Left lobe of liver (tissue), 2 donors: ENCODE results near the gene PHF13. TPM values are rescaled to one million over a fixed set of nuclear protein-coding genes. Genes with fewer than 3 reads are reported as not detected.
A peak's percentile ranks its signal among the peaks of the same experiment; 100 is the strongest.

ENCODE experiments used
- ATAC-seq: fragments of 200-7000 bp; cut with Tn5 transposase; one replicate; pipeline ENCODE4 v1.9.1; 2020; ENCODE audit warnings: mild to moderate bottlenecking, moderate library complexity
- DNase-seq: peaks from one replicate; pipeline ENCODE4 v3.0.0-alpha.2; 2020; ENCODE audit warnings: low spot score
- total RNA-seq: library from RNA; stranded (reverse); gene quantifications from one replicate; pipeline ENCODE4 v1.2.1, GENCODE V29; 2021
- donor health status: DM: no; HTN: no; CAD: no; lungs with moderate emphysema.
- donor health status: DM: no; HTN: yes; CAD: no.

PHF13 gene
- total RNA-seq, 1 donor from 2014 or later, result 5.5 TPM

DNA sequence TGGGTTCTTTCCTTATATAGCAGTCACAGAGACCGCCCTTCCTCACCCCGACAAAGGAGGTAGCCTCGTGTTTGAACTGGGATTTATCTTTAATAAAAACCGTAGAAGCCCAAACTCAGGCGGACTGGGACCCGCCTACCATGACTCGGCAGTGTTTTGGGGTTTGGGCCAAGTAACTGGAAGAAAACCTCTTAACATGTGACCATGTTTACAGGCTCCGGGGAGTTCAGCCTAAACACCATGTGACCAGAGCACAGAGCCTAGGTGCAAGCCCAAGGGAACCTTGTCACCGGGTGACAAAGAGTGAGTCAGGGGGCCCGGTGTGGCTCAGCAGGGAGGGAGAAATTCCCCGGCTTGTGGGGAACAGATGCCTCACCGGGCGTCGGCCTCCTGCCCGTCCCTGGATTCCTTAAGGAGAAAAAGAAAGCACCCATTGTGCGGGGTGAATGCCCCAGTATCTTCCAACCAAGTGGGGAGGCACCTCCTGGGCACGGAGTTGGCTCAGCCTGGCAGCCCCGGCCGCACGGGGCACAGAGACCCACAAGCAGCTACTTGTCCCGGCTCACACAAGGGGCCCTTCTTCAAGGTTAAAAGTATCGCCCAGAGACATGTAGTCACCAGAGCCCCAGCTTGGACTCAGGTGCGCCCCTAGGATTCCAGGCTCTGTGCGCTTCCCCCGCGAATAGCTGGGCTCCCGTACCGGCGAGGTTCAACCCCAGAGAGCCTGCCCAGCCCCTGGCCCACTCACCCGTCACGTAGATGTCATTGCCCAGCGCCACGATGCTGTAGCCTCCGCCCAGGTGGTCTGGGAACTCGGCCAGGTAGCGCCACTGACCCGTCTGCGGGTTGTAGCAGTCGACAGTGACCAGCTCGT lies 12.2 kb upstream of the PHF13 start:
- DNase-seq, result peak; percentile 91
- ATAC-seq, result peak; percentile 54

DNA sequence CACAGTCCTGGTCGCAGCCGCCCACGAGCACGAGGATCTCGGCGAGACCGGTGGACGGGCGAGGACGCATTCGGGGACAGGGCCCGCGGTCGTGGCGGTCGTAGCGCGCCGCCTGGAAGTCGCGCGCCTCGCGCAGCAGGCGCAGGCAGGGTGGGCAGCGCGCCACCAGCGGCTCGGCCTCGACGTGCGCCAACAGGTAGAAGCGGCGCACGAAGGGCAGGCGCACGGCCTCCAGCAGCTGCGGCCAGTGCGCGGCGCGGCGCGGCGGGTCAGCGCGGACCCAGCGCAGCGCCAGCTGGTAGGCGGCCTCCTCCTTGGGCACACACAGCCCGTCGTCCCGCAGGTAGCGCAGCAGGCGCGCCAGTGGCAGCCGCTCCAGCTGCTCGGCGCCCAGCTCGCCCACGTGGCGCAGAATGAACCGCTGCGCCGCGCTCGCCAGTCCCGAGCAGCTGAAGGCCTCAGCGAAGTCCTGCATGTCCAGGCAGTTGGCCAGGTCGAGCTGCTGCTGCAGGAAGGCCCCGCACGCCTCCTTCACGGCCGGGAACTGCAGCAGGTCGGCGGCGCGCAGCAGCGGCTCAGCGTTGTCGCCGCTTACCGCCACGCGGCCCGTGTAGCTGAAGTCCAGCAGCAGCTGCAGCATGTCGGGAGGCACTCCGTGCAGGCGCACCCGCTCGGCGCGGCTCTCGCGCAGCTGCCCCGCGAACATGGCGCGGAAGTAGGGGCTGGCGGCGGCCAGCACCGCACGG lies 11.4 kb upstream of the PHF13 start:
- ATAC-seq (peak; percentile 47), DNase-seq (peak; percentile 82)

DNA sequence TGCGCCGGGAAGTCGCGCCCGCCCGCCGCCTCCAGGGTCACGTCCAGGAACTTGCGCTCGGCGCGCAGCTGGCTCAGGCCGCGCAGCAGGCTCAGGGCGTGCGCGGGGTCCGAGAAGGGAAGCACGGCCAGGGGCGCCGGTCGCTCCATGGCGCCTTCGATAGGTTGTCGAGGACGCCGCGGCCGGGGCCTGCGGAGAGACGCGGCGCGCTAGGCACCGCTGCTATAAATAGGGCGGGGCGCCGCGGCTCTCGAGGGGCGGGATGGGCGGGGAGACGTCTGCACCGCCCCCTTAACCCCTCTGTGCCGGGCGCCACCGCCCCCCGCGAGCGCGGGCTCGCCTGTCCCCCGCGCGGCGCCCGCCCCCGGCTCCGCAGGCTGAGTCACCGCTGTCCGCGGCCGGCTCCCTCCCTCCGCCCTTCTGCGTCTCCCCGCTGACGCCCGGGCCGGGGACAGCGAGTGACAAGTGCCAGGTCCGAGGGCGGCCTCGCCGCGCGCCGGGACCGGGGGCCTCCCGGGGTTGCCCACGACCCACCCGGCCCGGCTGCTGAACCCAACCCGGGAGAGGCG lies 10.8 kb upstream of the PHF13 start, which contains the start of gene KLHL21:
Gene KLHL21, minus strand, starts transcription at position 201 of the 569 bp plus-strand sequence. Its CDS starts 52 bp downstream, at position 149.
- peak; percentile 73 for ATAC-seq
- DNase-seq, result peak; percentile 87

DNA sequence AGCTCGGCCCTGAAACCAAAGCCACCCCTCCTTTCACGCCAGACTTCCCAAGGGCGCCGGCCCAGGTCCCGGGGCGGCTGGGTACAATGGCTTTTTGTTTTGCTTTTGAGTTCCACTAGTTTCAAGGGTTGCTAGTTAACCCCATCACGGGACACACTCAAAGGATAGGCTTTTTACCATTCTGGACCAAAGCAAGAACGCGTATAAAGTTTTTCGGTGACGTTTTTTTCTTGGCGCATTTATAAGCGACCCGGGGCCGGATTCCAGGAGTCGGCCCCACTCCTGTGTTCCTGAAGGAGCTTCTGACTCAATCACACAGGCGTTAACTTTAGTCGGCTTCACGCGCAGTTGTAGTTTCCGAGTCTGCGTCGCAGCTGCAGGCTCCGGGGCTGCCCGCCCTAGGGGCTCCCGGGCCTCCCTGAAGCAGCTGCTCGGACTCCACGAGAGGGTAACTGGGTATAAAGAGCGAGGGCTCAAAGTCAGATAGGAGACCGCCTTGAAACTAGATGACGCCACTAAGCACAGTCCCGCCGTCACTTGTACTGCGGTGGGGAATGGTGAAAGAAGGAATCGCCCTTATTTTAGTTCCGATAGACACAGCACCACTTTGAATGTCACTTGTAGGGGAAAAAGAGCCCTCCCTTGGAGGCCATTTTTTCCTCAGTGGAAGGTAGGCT lies 10.2 kb upstream of the PHF13 start:
- DNase-seq, result peak; percentile 59
- ATAC-seq, result peak; percentile 18

DNA sequence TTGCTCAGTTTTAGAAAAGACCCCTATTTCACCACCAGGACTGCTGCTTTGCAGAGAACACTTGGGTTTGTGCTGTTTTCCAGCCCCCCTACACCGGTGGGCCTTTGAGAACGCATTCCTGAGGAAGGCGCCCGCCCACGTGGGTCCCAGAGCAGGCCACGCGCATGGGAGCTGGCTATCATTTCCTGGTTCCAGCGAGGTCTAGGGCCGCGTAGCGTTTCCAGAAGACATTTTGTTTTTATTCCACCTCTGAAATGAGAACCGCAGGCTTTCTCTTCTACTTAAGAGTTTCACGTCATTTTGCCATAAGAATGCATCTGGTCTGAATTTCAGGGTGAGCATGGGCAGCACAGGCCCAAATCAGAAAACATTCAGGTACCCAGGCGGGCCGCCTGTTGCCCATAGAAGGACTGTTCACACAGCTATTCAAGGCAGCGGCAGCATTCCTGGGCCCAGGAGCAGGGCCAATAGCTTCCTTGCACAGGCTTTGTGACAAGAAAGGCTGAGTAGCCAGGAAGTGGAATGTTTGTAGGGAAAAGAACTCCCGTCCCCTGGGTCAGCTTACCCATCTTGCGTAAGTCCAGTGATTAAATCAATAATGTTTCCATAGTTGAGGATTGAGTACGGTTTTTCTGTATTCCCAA lies 9.5 kb upstream of the PHF13 start:
- peak; percentile 32 for ATAC-seq
- DNase-seq, result peak; percentile 88

DNA sequence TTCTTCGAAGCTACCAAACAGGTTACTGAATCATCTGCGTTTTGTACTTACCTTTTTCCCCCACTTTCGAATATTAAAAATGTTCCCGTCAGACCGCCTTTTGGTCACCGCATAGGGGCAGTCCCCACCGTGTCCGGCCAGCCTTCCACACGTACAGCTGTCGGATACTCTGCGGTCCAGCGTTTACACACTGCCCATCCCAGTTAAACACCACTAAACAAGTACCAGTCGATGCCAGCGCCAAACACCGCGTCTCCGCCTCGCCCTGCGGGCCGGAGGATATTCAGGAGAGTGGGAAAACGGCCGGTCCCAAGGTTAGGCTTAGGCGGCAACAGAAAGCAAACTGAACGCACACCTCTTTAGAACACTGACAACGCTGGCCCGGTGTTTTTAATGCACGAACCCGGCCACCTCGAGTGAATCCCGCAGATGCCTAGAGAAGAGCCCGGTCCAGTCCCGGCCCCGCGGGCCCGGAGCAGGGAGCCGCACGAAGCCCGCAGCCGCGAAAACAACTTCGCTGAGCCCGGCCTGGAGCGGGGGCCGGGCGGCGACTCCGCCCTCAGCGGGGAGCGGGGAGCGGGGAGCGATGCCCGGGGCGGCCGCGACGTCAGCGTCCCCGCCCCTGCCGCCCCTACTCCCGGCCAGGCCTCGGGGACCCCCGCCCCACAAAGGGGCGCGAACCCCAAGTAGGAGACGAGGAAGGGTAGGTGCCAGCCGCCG lies 730 bp upstream of the PHF13 start:
- ATAC-seq (peak; percentile 66), DNase-seq (peak; percentile 66)

DNA sequence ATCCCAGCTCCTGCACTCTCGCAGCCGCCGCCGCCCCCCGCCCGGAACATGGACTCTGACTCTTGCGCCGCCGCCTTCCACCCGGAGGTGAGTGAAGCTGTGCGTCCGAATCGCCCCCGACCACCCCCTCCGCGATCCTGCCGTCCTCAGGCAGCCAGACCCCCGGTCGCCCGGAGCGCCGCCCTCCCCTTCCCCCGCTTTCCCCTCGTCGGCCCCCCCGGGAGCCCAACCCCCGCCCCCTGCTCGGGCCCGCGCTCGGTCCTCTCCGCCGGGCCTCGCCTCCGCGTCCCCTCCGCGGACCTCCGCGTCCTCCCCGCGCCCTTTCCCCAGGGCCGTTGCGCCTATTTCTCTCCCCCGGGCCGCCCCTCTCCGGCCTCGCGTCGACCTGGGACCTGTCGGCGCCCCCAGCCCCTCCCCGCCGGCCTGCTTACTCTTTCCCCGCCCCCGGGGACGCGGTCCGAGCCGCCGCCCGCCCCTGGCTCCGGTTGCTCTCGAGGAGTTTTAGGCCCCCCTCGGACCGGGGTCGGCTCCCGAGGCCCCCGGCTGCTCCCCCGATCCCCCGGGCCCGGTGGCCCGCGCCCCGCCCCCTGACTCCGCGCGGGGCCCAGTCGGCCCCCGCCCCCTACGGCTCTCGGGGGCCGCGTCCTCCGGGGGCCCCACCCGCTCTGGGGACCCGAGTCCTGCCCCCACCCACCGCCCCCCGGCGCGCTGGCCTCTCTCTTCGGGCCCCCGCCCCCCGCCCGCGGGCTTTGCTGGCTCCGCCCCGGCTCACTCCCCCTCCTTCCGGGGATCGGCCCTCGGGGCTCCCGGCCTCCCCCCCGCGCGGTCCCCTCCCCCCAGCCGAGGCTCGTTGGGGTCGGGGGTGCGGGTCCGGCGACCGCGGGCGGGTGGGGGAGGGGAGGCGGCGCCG lies 743 bp downstream of the PHF13 start:
- ATAC-seq (peak; percentile 8), DNase-seq (peak; percentile 69)

DNA sequence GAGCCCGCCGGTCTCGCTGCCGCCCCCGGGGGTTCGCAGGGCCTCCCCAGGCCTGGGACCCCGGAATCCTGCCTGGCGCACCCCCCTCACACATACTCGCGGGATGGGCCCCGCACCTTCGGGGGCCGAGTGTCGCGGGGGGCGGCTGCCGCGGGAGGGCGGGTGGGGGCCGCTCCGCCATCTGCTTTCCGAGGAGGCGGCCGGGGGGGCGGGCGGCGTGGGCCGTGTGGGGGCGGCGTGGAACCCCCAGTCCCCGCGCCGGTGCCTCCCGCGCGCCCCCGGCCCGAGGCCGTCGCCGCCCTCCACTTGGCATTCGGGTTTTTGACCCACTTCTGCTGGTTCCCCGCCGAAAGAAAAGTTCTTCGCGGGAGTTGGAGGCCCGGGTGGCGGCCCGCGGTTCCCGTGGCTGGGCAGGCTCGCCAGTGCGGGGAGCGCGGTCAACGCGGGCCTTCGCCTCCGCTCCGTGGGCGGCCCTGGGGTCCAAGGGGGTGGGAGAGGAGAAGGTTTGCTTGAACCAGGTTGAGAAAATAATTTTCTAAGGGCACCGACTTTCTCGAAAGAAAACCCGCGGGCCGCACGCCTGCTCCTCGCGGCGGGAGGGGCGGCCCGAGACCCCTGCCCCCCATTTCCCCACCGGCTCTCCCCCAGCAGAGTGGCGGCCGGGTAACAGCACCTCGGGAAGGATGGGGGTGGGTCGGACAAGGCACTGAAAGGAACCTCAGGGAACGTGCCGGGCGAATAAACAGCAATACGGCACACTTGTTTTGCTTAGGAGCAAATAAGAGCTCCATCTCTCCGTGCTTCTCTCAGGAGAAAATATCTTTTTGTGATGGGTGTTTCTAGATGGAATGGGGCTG lies 1.6 kb downstream of the PHF13 start:
- no peak for DNase-seq

DNA sequence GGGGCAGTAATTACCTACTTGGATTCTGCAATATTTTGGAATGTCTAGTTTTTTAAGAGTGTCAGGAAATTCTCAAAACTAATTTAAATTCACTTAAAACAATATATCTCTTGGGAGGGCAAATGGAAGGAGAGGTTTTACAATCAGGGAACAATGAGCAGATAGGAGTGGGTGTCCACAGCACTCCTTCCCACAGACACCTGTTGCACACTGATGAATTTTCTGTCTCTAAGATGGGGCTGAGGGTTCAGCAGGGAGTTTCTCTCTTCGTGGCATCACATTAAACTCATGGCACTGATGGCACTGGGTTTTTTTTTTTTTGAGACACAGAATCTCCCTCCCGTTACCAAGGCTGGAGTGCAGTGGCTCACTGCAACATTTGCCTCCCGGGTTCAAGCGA lies 5.5 kb downstream of the PHF13 start:
- DNase-seq (no peak), ATAC-seq (no peak)

More for the DNA sequence above, 1.6 kb downstream of the PHF13 start:
- no peak for ATAC-seq

DNA sequence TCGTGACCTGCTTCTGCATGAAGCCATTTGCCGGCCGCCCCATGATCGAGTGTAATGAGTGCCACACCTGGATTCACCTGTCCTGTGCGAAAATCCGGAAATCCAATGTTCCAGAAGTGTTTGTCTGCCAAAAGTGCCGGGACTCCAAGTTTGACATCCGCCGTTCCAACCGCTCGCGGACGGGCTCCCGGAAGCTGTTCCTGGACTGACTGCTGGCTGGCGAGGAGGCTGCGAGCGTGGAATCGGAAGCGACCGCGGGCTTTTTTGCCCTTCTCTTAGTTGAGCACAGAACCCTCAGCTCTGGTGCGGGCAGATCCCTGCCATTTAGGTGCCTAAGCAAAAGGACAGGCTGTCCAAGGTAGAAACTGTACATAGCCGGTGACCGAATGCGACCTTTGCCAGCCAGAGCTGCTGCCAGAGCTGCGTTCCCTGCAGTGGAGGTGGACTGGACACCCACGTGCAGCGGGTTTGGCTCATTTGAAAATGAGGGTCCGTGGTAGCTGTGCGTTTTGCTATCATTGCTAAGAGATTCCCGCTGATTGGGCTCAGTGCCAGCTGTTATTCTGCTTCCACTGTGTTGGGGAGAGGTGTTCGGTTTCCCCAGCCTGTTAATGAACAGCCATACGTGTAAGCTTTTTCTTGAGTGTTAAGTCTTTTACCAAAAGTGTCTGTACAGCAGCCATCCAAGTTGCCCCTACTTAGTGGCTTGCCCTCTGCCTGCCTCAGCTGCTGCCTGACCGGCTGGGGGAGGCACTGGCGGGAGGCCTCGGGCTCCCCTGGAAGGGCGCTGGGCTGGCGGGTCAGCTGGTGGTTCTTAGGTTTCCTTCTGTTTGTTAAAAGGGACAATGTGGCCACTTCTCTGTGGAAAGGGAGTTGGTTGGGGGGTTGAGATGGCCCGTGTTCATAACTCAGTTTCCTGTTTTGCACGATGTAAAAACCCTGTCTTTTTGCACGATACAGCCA lies 8.2 kb downstream of the PHF13 start:
- peak; percentile 67 for ATAC-seq
- DNase-seq, result peak; percentile 79

DNA sequence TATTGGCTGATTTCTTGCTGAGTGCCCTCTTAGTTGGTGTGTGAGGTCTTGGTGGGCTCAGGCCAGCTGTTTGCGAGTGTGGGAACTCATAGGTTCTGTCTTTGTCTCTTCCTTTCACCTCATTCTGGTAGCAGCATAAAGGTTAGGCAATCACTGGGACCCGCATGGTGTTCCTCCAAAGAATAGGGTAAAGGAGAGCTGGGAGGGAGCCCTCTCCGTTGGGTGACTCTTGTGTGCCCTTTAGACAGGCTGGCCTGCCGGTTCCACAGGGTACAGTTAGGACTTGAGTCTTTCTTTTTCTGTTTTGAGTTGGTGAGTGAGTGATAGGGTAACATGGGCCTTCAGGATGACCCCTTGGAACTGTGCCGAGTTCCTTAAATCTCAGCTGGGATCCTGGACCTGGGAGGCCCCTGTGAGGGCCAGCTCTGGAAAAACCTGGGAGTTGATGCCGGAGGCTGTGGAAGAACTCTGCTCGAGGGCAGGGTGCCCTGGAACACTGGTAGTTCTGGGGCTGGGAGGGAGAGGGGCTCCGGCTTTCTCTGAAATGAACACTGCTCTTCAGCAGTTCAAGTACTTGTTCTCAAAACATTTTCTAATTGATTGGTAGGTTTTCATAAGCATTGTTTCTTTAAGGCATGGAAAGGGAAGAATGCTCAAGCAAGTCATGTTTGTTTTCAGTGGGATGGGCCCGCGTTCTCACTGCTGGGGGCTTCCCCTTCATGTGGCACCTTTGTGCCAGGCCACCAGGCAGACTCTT lies 9.0 kb downstream of the PHF13 start:
- DNase-seq, result no peak
- ATAC-seq, result peak; percentile 20

DNA sequence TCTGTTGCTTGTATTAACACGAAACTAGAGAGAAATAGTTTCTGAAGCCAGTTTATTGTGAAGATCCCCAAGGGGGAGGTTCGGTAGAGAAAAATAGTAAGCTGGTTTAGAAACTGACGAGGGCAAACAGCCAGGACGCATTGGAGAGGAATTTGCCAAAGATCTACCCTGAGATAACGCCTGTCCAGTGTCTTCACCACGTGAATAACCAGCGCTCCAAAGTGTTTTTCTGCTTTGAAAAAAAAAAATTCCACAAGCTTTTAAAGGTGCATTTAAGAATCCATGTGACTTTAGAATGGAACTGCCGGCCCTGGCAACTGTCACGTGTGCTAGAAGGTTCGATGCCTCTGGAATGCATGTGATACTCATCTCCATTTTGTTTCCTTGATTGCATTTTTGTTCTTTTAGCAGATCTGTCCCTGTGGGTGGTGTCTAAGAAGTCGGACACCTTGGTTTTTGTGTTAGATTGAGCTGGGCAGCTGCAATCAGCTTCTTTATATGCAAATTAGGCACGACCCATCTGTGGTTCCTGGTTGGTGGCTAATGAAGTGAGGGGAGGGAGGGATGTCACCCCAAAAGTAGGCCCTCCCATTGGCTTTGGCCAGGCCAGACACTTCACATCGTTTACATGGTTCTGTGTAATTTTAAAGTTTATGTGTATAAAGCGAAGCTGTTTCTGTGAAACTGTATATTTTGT lies 9.9 kb downstream of the PHF13 start:
- ATAC-seq (peak; percentile 10), DNase-seq (peak; percentile 75)

DNA sequence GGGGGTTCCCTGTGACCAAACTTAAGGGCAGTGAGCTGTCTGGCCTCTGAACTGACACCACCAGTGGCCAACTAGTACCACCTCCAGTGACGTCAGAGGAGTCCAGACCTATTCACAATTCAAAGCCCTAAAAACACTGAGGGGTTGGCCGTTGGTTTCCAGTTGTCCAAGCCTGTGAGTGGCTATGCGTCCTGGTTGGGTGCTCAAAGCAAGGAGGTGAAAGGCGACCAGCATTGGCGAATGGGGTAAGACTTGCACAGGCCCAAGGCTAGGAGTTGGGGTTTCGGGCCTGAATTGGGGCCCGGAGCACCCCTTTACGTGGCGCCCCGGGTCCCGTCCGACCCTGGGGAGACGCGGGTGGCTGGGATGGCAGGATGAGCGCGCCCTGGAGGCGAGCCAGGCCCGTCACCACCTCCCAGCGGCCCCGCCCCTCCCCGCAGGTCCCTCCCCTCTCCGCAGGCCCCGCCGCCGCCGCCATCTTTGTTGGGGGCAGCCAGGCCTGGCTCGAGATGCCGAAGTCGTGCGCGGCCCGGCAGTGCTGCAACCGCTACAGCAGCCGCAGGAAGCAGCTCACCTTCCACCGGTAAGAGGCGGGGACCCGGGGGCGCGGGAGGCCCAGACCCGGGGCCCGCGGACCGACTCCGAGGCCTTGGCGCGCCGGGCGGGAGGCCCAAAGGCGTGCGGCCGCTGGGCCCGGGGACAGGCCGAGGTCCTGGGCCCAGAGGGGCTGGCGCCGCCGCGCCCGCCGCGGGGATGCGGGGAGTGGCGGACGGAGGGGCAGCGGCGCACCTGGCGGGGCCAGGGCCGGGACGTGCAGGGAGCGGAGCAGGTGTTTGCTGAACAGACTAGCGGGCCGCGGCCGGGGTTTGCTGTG lies 11.4 kb downstream of the PHF13 start, which contains the start of gene THAP3:
Gene THAP3, plus strand, starts transcription at position 159 of the 874 bp plus-strand sequence. Its CDS starts 351 bp downstream, at position 510.
- peak; percentile 84 for ATAC-seq
- peak; percentile 90 for DNase-seq

DNA sequence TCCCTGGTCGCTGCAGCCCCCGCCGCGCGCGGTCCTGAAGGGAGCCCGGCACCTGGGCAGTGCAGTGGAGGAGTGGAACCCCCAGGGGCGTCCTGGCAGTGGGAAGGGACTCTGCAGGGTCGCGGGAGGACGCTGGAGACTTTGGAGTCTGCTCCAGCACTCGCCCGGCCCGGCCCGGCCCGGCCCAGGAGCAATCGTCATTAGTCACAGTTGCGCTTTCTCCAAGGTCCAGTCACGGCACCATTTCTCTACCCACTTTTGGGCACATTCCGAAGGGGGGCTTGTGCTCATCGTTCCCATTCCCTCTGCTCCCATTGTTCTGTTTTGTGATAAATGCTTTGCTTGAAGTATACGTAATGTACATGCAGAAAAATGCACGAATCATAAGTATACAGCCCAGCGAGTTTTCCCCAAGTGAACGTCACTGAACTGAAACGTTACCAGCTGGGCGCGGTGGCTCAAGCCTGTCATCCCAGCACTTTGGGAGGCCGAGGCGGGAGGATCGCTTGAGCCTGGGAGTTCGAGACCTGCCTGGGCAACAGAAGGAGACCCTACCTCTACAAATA lies 12.1 kb downstream of the PHF13 start:
- DNase-seq, result no peak
- ATAC-seq, result peak; percentile 4
